ENCODE data around the gene SDF4.

GRCh38 chr1:1185101-1185765, 46.6 kb downstream of the SDF4 start:
- TF ChIP-seq CTCF (IDR thresholded peaks at IDR 0.05; ENCODE audit: borderline replicate concordance, extremely low read depth, low read length, poor library complexity, severe bottlenecking) (no peak), EZH2 (IDR thresholded peaks at IDR 0.05; ENCODE audit: borderline replicate concordance, low read depth, low read length, severe bottlenecking) (no peak)

All from DND-41 (cell line).